Esophagus mucosa (tissue), 1 donor: ENCODE results near the gene PLCZ1. TPM values are rescaled to one million over a fixed set of nuclear protein-coding genes. Genes with fewer than 3 reads are reported as not detected.
A peak's percentile ranks its signal among the peaks of the same experiment; 100 is the strongest.
"Not testable (repeated sequence)": the region's sequence is repeated elsewhere in the genome, so short reads cannot be mapped to it uniquely, and the experiment has no call there.

Experiments
- ATAC-seq: fragments of 200-7000 bp; cut with Tn5 transposase; one replicate; pipeline ENCODE4 v1.9.1; 2020
- total RNA-seq: library from RNA; stranded (reverse); gene quantifications from one replicate; pipeline ENCODE4 v1.2.4, GENCODE V29; 2023
- donor health status: DM: yes; HTN: yes; CAD: no.

PLCZ1 gene
- total RNA-seq, 1 donor from 2014 or later: not detected

DNA sequence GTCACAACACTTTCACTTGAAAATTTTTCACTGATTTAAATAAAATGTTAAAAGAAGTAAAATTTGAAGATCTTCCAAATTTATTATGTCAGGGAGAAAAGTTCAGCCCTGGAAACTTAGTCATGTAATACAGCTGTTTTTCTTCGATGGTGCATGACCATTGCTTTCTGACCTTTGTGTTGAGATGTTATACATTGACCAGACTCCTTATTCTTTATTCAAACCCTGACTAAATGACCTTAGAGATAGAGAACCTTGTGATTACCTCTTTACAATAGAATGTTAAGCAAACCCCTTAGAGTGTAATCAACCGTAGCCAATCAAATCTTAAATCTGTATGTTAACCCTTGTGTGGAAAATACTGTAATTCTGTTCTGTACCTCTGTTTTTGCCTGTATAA is 34.5 kb downstream of the PLCZ1 start:
- no peak for ATAC-seq

GRCh38 chr12:18700271-18700670 is 37.5 kb downstream of the PLCZ1 start:
- ATAC-seq: no peak

DNA sequence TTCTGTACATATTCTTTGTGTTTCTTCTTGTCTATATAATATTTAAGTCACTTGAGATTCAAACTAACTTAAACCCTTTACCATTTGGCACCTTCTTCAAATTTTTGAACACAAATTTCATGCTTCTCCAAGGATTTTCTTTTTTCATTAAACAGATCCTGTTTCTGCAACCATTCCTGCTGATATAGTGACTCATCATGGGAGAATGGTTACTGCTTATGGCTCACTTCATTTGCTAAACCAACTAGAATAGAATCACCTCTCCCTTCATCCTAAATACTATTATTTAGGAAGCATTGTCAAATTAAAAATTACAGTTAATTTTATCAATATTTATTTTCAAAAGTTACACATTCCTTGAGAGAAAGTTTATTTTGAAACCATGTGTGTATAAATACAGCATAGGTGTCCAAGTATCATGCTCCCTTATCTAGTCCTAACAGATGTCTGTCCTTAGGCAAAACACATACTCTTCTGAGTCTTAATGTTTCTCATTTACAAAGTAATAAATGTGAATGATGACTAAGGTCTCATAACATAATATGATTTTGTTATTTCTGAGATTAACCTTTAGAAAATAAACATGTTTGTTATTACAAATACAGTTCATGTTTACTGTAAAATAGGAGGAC is 40.7 kb downstream of the PLCZ1 start:
- ATAC-seq: no peak

GRCh38 chr12:18693986-18694385 is 43.8 kb downstream of the PLCZ1 start:
- not testable (repeated sequence) for ATAC-seq

GRCh38 chr12:18690653-18691052 is 47.2 kb downstream of the PLCZ1 start:
- peak; percentile 100 for ATAC-seq

- ATAC-seq: no peak
Observed at GRCh38 chr12:18689771-18690170, 48.0 kb downstream of the PLCZ1 start.

DNA sequence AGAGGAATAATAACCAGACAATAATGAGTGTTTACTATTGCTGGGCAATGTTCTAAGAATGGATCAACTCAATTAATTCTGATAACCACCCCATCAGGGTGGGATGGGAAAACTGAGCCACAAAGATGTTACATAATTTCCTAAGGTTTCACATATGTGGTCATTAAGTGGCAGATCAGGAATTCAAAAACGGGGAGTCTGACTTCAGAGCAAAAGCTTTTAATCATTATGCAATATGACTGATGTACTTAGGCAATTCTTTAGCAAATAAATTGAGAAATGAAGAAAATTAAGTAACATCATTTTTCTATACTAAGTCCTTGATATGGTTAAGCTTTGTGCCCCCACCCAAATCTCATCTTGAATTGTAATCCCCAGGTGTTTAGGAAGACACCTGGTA is 53.4 kb downstream of the PLCZ1 start:
- ATAC-seq: no peak

- peak; percentile 53 for ATAC-seq
Observed at GRCh38 chr12:18683327-18684013, 54.3 kb downstream of the PLCZ1 start.

DNA sequence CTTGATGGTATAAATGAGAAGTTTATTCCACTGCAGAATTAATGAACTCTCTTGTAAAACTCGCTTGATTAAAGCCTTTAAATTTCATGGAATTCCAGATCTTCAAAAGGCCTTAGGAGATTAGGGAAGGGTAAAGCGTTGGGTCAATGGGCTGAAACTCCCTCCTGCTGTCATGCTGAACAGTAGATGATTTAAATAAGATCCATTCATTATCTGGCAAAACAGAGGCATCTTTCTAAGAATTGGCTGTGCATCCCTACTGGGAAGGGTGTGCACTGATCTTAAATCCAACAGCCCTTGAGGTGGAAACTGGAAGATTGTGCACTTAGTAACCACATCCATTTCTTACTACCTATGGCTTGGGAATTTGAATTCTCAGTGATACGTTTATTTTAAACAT is 56.0 kb downstream of the PLCZ1 start:
- no peak for ATAC-seq

DNA sequence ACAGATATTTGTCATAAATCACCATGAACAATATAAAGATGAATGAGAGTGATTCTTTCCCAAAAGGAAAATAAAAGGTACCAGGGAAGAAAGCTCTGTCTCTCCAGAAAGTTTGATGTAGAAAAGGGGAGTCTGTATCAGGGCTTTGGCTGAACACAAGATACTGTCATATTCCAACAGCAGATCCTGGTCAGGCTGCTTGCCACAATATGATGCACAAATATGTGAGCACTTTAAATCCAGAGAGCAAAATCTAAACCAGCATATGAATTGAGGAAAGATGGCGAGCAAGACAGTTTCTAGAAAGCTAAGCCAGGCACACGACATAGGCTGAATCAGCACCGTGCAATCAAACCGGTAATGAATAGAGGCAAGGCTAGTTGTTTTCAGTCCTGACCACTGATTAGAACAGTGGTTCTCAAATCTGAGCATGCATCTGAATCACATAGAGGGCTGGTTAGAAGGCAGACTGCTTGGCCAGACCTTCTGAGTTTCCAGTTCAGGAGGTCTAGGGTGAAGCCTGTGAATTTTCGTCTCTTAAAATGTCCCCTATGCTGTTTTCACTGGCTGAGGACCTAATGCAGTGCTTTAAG is 60.7 kb downstream of the PLCZ1 start:
- peak; percentile 26 for ATAC-seq

DNA sequence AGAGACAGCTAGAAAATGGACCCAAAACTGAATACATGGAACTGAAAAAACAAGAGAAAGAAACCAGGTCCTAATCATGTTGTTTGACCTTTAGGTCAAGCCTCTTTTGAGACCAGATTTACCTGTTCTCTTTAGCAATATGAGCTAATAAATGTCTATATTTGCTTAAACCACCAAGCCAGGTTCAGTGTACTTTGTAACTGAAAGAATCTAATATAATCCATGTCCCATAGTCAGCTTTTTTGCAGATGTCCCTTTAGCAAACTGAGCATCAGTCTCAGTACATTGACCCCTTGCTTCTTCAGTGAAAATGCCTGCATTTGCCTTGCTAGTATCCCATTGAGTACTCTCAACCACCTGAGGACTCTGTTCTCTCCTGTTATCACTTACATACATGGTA is 61.7 kb downstream of the PLCZ1 start:
- ATAC-seq: no peak

DNA sequence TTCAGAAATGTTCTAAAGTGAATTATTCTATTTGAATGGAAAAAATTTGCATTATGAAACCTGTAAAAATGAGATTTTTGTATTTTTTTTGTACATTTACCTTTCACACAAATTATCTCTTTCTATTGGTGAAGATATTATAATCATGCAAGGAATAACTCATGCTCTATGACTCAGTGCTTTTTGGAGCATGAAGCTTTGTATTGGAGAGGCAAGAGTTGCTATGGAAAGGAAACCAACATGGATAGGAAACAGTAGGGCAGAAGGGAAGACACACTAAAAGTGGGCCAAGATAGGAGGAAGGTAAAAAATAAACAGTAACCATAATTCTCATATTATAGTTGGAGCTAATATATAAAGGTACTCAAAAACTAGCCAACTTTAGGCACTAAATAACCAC is 79.0 kb downstream of the PLCZ1 start:
- ATAC-seq: no peak

GRCh38 chr12:18658179-18658578 is 79.6 kb downstream of the PLCZ1 start:
- ATAC-seq: no peak

GRCh38 chr12:18655351-18655750 is 82.5 kb downstream of the PLCZ1 start:
- no peak for ATAC-seq

- ATAC-seq: no peak
Observed at GRCh38 chr12:18653465-18653864, 84.3 kb downstream of the PLCZ1 start.

GRCh38 chr12:18652596-18652995 is 85.2 kb downstream of the PLCZ1 start:
- no peak for ATAC-seq

DNA sequence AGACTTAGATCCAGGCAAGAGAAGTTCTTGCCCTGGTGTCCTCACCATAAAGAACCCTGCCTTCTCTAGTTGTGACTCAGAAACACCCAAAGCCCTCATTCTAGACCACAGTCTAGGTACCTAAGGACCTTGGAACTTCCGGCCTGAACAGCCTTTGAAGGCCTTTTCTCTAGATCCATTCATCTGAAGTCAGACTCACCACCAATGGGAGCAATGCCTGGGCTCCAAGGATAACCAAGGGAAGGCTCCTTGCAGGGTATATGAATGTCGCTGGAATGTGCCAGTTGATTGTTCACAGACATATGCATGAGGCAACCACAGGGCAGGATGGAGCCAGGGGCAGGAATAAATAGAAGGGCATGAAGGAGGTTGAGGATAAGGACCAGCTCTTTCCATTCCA is 86.3 kb downstream of the PLCZ1 start:
- ATAC-seq: no peak

DNA sequence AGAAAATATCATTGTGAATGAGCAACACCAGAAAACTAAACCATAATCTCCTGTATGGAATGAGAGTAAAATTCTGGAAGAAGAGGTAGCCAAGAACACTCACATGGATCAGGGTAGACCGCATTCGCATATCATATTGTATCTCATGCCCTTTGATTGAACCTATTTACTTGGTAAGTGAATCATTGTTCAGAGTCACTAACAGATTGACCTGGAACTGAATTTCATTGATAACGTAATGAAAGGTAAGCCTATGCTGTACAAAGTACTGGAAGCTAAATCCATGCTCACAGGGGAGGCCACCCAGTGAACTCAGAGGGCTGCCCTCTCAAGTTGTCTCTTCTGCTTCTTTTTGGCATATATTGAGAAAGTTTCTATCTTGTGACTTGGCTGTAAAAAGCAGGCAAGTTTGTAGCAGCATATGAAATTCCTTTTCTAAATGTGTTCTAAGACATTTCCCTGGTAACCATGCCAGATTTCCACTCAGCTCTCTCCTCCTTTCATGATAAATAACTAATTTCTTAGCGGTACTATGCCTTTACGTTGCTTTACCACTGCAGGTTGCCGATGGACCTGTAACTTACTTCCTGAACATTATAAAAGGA is 91.4 kb downstream of the PLCZ1 start:
- no peak for ATAC-seq

GRCh38 chr12:18644564-18644963 is 93.2 kb downstream of the PLCZ1 start:
- ATAC-seq: no peak

GRCh38 chr12:18643681-18644080 is 94.1 kb downstream of the PLCZ1 start:
- ATAC-seq: no peak

GRCh38 chr12:18640321-18640955 is 97.4 kb downstream of the PLCZ1 start:
- ATAC-seq: no peak

GRCh38 chr12:18634382-18634781 is 103.4 kb downstream of the PLCZ1 start:
- ATAC-seq: no peak
